ENCODE results near the gene MCTP1.

The MCTP1 gene

GRCh38 chr5:94941122-94941755 lies 343.7 kb downstream of the MCTP1 start:
- no peak overlapping the region for H3K27ac ChIP-seq
- TF ChIP-seq ZFX (IDR thresholded peaks at IDR 0.05) (no peak), CTCF (conservative IDR thresholded peaks at IDR 0.05) (no peak)

- H3K27ac ChIP-seq: no peak overlapping the region
- TF ChIP-seq CTCF (conservative IDR thresholded peaks at IDR 0.05) (no peak), ZFX (IDR thresholded peaks at IDR 0.05) (no peak)
Observed at GRCh38 chr5:94932259-94932658, 352.6 kb downstream of the MCTP1 start.

GRCh38 chr5:94928891-94929290 lies 356.0 kb downstream of the MCTP1 start:
- H3K27ac ChIP-seq: no peak overlapping the region
- no peak for TF ChIP-seq CTCF (conservative IDR thresholded peaks at IDR 0.05)
- no peak for TF ChIP-seq ZFX (IDR thresholded peaks at IDR 0.05)

- TF ChIP-seq CTCF (conservative IDR thresholded peaks at IDR 0.05) (no peak), ZFX (IDR thresholded peaks at IDR 0.05) (no peak)
Observed at GRCh38 chr5:94920570-94920969, 364.3 kb downstream of the MCTP1 start.

GRCh38 chr5:94916619-94917018 lies 368.3 kb downstream of the MCTP1 start:
- H3K27ac ChIP-seq: no peak overlapping the region
- no peak for TF ChIP-seq CTCF (conservative IDR thresholded peaks at IDR 0.05)
- TF ChIP-seq ZFX (IDR thresholded peaks at IDR 0.05): no peak

More at GRCh38 chr5:94920570-94920969, 364.3 kb downstream of the MCTP1 start:
- no peak overlapping the region for H3K27ac ChIP-seq

- TF ChIP-seq CTCF (conservative IDR thresholded peaks at IDR 0.05): no peak
- no peak for TF ChIP-seq ZFX (IDR thresholded peaks at IDR 0.05)
Observed at GRCh38 chr5:94911276-94911675, 373.6 kb downstream of the MCTP1 start.

GRCh38 chr5:94910721-94911120 lies 374.2 kb downstream of the MCTP1 start:
- H3K27ac ChIP-seq: no peak overlapping the region
- no peak for TF ChIP-seq ZFX (IDR thresholded peaks at IDR 0.05)
- TF ChIP-seq CTCF (conservative IDR thresholded peaks at IDR 0.05): no peak

More at GRCh38 chr5:94911276-94911675, 373.6 kb downstream of the MCTP1 start:
- no peak overlapping the region for H3K27ac ChIP-seq
